CD14-positive monocyte (primary cell): ENCODE measurements around the gene PYGB. TPM values are rescaled to one million over a fixed set of nuclear protein-coding genes. Genes with fewer than 3 reads are reported as not detected.

Source experiments
- DNase-seq, 3 donors: peaks; one replicate each; pipeline ENCODE4 v3.0.0-alpha.2; 2011 to 2022
- H2AFZ ChIP-seq: 2 replicates; pipeline ENCODE4 v1.6.0; 2012; ENCODE audit warnings: mild to moderate bottlenecking, low read depth, low read length, inconsistent platforms; ENCODE audit not compliant: insufficient read depth, poor library complexity, severe bottlenecking
- H3K27ac ChIP-seq, 2 donors: 1 replicate in 1 of 2; 2 replicates in 1 of 2; pipeline ENCODE4 v1.5.1; 2012 to 2013; ENCODE audit warnings: low read length in 2 of 2, control low read depth in 1 of 2, inconsistent platforms in 1 of 2, low read depth in 1 of 2, mild to moderate bottlenecking in 1 of 2
- H3K27me3 ChIP-seq, 2 donors: one replicate each; pipeline versions ENCODE4 v1.6.0 to v1.6.1; 2011 to 2013; ENCODE audit warnings: low read length in 2 of 2; ENCODE audit not compliant: control insufficient read depth in 2 of 2, insufficient read depth in 2 of 2
- H3K36me3 ChIP-seq, 2 donors: replicated peaks in 1 of 2; 1 replicate in 1 of 2; 2 replicates in 1 of 2; pipeline versions ENCODE4 v1.5.1 to v1.6.1; 2012 to 2013; ENCODE audit warnings: low read length in 2 of 2, control low read depth in 1 of 2, inconsistent platforms in 1 of 2, mild to moderate bottlenecking in 1 of 2; ENCODE audit not compliant: insufficient read depth in 2 of 2, control insufficient read depth in 1 of 2
- H3K4me1 ChIP-seq, 2 donors: 1 replicate in 1 of 2; 2 replicates in 1 of 2; pipeline versions ENCODE4 v1.5.1 to v1.6.1; 2012 to 2013; ENCODE audit warnings: low read length in 2 of 2, control low read depth in 1 of 2, inconsistent platforms in 1 of 2, mild to moderate bottlenecking in 1 of 2, moderate library complexity in 1 of 2; ENCODE audit not compliant: insufficient read depth in 2 of 2, control insufficient read depth in 1 of 2
- H3K4me2 ChIP-seq: replicated peaks from 2 replicates; pipeline ENCODE3; 2012; ENCODE audit warnings: low read length, moderate library complexity, mild to moderate bottlenecking; ENCODE audit not compliant: poor library complexity, severe bottlenecking; ENCODE audit errors: extremely low read depth
- H3K4me3 ChIP-seq, 3 experiments: fragments of 200-600 bp in 1 of 3; sonication (generic) in 1 of 3; replicated peaks in 1 of 3; 1 replicate in 2 of 3; 2 replicates in 1 of 3; pipeline ENCODE4 v1.5.1; 2011 to 2013; ENCODE audit warnings: low read length in 3 of 3, mild to moderate bottlenecking in 3 of 3, control low read depth in 2 of 3, low read depth in 2 of 3, inconsistent platforms in 1 of 3, moderate library complexity in 1 of 3
- H3K79me2 ChIP-seq: 2 replicates; pipeline ENCODE4 v1.6.0; 2012; ENCODE audit warnings: mild to moderate bottlenecking, control low read depth, inconsistent platforms, low read length, moderate library complexity; ENCODE audit not compliant: insufficient read depth
- H3K9ac ChIP-seq: 2 replicates; pipeline ENCODE4 v1.6.0; 2017; ENCODE audit warnings: low read length, mild to moderate bottlenecking; ENCODE audit not compliant: insufficient read depth, poor library complexity, severe bottlenecking
- H3K9me3 ChIP-seq, 2 donors: replicated peaks in 1 of 2; 1 replicate in 1 of 2; 2 replicates in 1 of 2; pipeline versions ENCODE4 v1.5.1 to v1.6.1; 2012 to 2013; ENCODE audit warnings: low read length in 2 of 2, control low read depth in 1 of 2; ENCODE audit not compliant: control insufficient read depth in 1 of 2, insufficient read depth in 1 of 2
- H4K20me1 ChIP-seq: 2 replicates; pipeline ENCODE4 v1.6.0; 2012; ENCODE audit warnings: mild to moderate bottlenecking, low read length, control low read depth, moderate library complexity; ENCODE audit not compliant: insufficient read depth
- H3K27ac Mint-ChIP-seq, 7 donors: one replicate each; pipeline ENCODE4 v1.8.0; 2020; ENCODE audit warnings: mild to moderate bottlenecking in 7 of 7, mixed read lengths in 7 of 7, moderate library complexity in 6 of 7, inconsistent platforms in 2 of 7
- H3K27me3 Mint-ChIP-seq, 3 donors: one replicate each; pipeline ENCODE4 v1.8.0; 2021 to 2022; ENCODE audit warnings: low read depth in 3 of 3, mild to moderate bottlenecking in 3 of 3, mixed read lengths in 3 of 3, moderate library complexity in 3 of 3, inconsistent platforms in 1 of 3
- H3K36me3 Mint-ChIP-seq, 2 donors: one replicate each; pipeline ENCODE4 v1.8.0; 2020; ENCODE audit warnings: mixed read lengths in 2 of 2, inconsistent platforms in 1 of 2, mild to moderate bottlenecking in 1 of 2
- H3K4me1 Mint-ChIP-seq: one replicate; pipeline ENCODE4 v1.8.0; 2020; ENCODE audit warnings: mild to moderate bottlenecking, mixed read lengths
- H3K4me3 Mint-ChIP-seq, 2 donors: one replicate each; pipeline ENCODE4 v1.8.0; 2020; ENCODE audit warnings: mild to moderate bottlenecking in 2 of 2, mixed read lengths in 2 of 2, moderate library complexity in 1 of 2
- H3K9me3 Mint-ChIP-seq, 7 donors: one replicate each; pipeline ENCODE4 v1.8.0; 2020 to 2022; ENCODE audit warnings: mixed read lengths in 7 of 7, mild to moderate bottlenecking in 6 of 7, moderate library complexity in 6 of 7, inconsistent platforms in 2 of 7
- WGBS: methylation state at CpG from one replicate; pipeline ENCODE4 v1.1.5; 2013; ENCODE audit warnings: missing lambda C conversion rate; ENCODE audit not compliant: insufficient coverage; 5-methylcytosine and 5-hydroxymethylcytosine counted together
- intact Hi-C, 2 donors: fragments of 100-400 bp; cut with micrococcal nuclease; formaldehyde crosslinking; loops; one replicate each; pipeline versions ENCODE4 v1.15.0 to v1.15.1; 2023
- polyA plus RNA-seq, 3 donors: library from polyadenylated mRNA; depleted of rRNA in 1 of 3; unstranded in 2 of 3; stranded (reverse) in 1 of 3; fragments of 300-500 nt in 2 of 3; fragments of >200 nt in 1 of 3; fragmentation: Illumina TruSeq in 2 of 3; gene quantifications; 1 replicate in 2 of 3; 2 replicates in 1 of 3; pipeline ENCODE4 v1.2.3, GENCODE V29; 2012 to 2021
- TF ChIP-seq, protein P1 (sequence below): fragments of 200-600 bp; IDR thresholded peaks from one replicate; pipeline ENCODE4 v1.8.0; 2022; ENCODE audit warnings: antibody characterized with exemption, mild to moderate bottlenecking

Gene PYGB
- polyA plus RNA-seq, 3 donors: 26.6 to 33.2 (median 26.7) TPM

DNA sequence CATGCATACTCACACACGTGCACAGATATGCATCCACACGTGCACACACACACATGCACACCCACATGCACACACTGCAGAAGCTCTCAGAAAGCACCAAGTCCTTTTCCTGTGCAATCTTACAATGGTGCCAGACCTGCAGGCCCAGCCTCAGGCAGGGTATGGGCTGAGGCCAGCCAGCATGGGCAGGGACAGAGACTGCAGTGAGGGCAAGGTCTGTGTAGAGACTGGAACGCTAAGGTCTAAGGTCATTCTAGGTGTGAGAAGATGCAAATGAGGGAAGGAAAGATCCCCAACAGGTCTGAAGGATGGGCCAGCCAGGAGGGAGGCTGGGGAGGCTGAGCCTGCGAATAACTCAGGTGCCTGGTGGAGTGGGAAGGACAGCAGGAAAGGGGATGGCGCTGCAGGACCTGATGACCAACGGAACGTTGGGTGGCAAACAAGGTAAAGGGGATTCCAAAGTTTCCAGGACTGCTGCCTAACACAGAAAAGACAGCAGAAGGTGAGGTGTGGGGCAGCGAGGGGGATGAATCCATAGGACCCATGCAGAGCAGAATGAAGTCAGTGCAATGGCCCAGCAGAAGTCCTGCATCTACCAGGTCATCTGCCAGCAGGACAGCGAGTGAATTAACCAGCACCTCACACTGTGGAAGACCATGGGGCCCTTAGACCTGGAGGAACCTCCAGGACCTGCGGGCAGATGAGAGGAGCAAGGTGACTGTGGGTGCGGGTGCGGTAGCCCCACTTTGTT is 75.8 kb downstream of the PYGB start:
- H3K9ac ChIP-seq: no peak overlapping the region
- no peaks in the 10 kb centered on the region for H4K20me1 ChIP-seq
- H3K36me3 ChIP-seq: peaks cover 0 to 20% of the 10 kb centered on the region in 2 donors
- H3K4me2 ChIP-seq: no peak overlapping the region
- WGBS: 97% methylated on average over 12 of the region's 12 CpGs
- no peak overlapping the region for H3K4me3 Mint-ChIP-seq
- H3K27me3 Mint-ChIP-seq: peaks cover 0 to 1% (median 0%) of the 10 kb centered on the region in 3 donors
- peak overlapping the region; percentile 86 to 90 for H3K27ac ChIP-seq
- intact Hi-C loops: loop anchor here in 1 of 2 donors (5.0 kb wide), 1 partner anchor 64 kb away; no protein-coding TSS in a partner anchor
- peak overlapping the region; percentile 68 to 94 (median 89) for H3K27ac Mint-ChIP-seq
- peaks cover 19 to 45% of the 10 kb centered on the region in 2 donors for H3K36me3 Mint-ChIP-seq
- no peak overlapping the region for H2AFZ ChIP-seq
- TF ChIP-seq, protein P1, sequence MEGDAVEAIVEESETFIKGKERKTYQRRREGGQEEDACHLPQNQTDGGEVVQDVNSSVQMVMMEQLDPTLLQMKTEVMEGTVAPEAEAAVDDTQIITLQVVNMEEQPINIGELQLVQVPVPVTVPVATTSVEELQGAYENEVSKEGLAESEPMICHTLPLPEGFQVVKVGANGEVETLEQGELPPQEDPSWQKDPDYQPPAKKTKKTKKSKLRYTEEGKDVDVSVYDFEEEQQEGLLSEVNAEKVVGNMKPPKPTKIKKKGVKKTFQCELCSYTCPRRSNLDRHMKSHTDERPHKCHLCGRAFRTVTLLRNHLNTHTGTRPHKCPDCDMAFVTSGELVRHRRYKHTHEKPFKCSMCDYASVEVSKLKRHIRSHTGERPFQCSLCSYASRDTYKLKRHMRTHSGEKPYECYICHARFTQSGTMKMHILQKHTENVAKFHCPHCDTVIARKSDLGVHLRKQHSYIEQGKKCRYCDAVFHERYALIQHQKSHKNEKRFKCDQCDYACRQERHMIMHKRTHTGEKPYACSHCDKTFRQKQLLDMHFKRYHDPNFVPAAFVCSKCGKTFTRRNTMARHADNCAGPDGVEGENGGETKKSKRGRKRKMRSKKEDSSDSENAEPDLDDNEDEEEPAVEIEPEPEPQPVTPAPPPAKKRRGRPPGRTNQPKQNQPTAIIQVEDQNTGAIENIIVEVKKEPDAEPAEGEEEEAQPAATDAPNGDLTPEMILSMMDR: no peak
- peaks cover 30% of the 10 kb centered on the region for H3K79me2 ChIP-seq
- peaks cover 45% of the 10 kb centered on the region for H3K4me1 Mint-ChIP-seq
- no peaks in the 10 kb centered on the region for H3K9me3 ChIP-seq
- peaks cover 35 to 49% of the 10 kb centered on the region in 2 donors for H3K4me1 ChIP-seq
- no peaks in the 10 kb centered on the region for H3K9me3 Mint-ChIP-seq
- H3K27me3 ChIP-seq: no peaks in the 10 kb centered on the region
- H3K4me3 ChIP-seq: no peak overlapping the region
- DNase-seq: no peak

DNA sequence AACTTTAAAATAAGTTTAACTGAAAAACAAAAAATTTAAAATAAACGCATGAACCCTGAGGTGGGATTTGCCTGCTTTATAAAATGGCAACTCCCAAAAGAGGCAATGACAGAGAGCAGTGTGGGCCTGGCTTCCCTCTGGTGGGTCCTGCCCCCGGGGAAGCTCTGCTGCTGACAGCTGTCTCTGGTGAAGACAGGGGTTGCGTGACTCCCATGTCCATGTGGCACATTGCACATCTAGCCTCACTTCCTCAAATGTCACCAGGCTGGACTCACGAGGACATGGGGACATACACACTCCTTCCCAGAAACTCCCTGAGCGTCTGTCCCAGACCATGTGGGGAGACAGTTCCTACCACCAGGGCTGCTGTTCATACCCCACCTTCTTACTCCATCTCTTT is 76.5 kb downstream of the PYGB start:
- Histone ChIP-seq H3K4me1 (peaks cover 28 to 41% of the 10 kb centered on the region in 2 donors), H3K36me3 (peaks cover 0 to 20% of the 10 kb centered on the region in 2 donors), H3K27me3 (no peaks in the 10 kb centered on the region), H3K4me3 (no peak overlapping the region), H3K9ac (no peak overlapping the region), H3K4me2 (no peak overlapping the region), H2AFZ (no peak overlapping the region), H3K9me3 (no peaks in the 10 kb centered on the region), H3K27ac (peak overlapping the region; percentile 86 to 90), H3K79me2 (peaks cover 35% of the 10 kb centered on the region), H4K20me1 (no peaks in the 10 kb centered on the region)
- intact Hi-C loops: loop anchor here in 1 of 2 donors (5.0 kb wide), 1 partner anchor 63 kb away; no protein-coding TSS in a partner anchor
- Mint-ChIP-seq H3K27me3 (peaks cover 0 to 1% (median 0%) of the 10 kb centered on the region in 3 donors), H3K9me3 (no peaks in the 10 kb centered on the region), H3K27ac (peak overlapping the region; percentile 68 to 94 (median 89)), H3K4me1 (peaks cover 38% of the 10 kb centered on the region), H3K4me3 (no peak overlapping the region), H3K36me3 (peaks cover 21 to 49% of the 10 kb centered on the region in 2 donors)
- WGBS: 20% methylated on average over 5 of the region's 5 CpGs
- TF ChIP-seq, protein P1: no peak
- DNase-seq: peak; percentile 95 to 100 (median 96)
